Thyroid gland (tissue), 4 donors: ENCODE data around the gene BICDL1. TPM values are rescaled to one million over a fixed set of nuclear protein-coding genes. Genes with fewer than 3 reads are reported as not detected.

Experiments used
- DNase-seq, 2 donors: peaks; one replicate each; pipeline ENCODE4 v3.0.0-alpha.2; 2019
- H3K27ac ChIP-seq, 3 donors: fragments of 200-600 bp; sonication (generic); 1 replicate in 2 of 3; 2 replicates in 1 of 3; pipeline ENCODE4 v1.5.1; 2016 to 2019; ENCODE audit warnings: mild to moderate bottlenecking in 1 of 3, moderate library complexity in 1 of 3
- H3K27me3 ChIP-seq: fragments of 200-600 bp; sonication (generic); one replicate; pipeline ENCODE4 v1.5.1; 2019
- H3K36me3 ChIP-seq, 2 donors: fragments of 200-600 bp; sonication (generic); one replicate each; pipeline ENCODE4 v1.5.1; 2016 to 2019
- H3K4me1 ChIP-seq, 2 donors: fragments of 200-600 bp; sonication (generic); one replicate each; pipeline ENCODE4 v1.5.1; 2017 to 2019
- H3K4me3 ChIP-seq, 3 donors: fragments of 200-600 bp; sonication (generic); replicated peaks in 1 of 3; 1 replicate in 2 of 3; 2 replicates in 1 of 3; pipeline ENCODE4 v1.5.1; 2016; ENCODE audit warnings: mild to moderate bottlenecking in 1 of 3
- H3K9me3 ChIP-seq: fragments of 200-600 bp; sonication (generic); one replicate; pipeline ENCODE4 v1.5.1; 2017
- CTCF ChIP-seq, 6 experiments: fragments of 200-600 bp in 3 of 6; fragments of 450-650 bp in 3 of 6; sonication (generic) in 3 of 6; IDR thresholded peaks; one replicate each; pipeline ENCODE4 v1.5.1; 2016 to 2019; ENCODE audit warnings: antibody characterized with exemption in 6 of 6, mild to moderate bottlenecking in 2 of 6, inconsistent platforms in 1 of 6, moderate library complexity in 1 of 6
- POLR2A ChIP-seq, 2 donors: fragments of 450-650 bp; IDR thresholded peaks; one replicate each; pipeline ENCODE4 v1.6.1; 2017; ENCODE audit warnings: antibody characterized with exemption in 2 of 2, mild to moderate bottlenecking in 2 of 2, moderate library complexity in 1 of 2
- WGBS, 2 donors: methylation state at CpG; one replicate each; pipeline ENCODE4 v1.1.5; 2017; 5-methylcytosine and 5-hydroxymethylcytosine counted together
- intact Hi-C: fragments of 100-400 bp; cut with DNase I; formaldehyde crosslinking; loops from one replicate; pipeline ENCODE4 v1.15.1; 2023
- total RNA-seq, 4 donors: library from RNA; depleted of rRNA; stranded (reverse); fragments of >200 nt; gene quantifications; one replicate each; pipeline ENCODE4 v1.2.3, GENCODE V29; 2016

Gene BICDL1
- total RNA-seq: 10 to 100 TPM; 10.5 to 81.8 (median 48.1) TPM

GRCh38 chr12:119988472-119989360 lies at the start of gene BICDL1:
BICDL1 (plus strand) TSS chr12:119989236; CDS start chr12:119989869, 633 bp downstream.
- no peaks in the 10 kb centered on the region for H3K36me3 ChIP-seq
- no peak for TF ChIP-seq CTCF (IDR thresholded peaks at IDR 0.05)
- TF ChIP-seq POLR2A (IDR thresholded peaks at IDR 0.05): peak in 1 of 2 donors; percentile 75
- peak; percentile 96 to 98 for DNase-seq
- peak within 1 kb of the TSS in 2 of 3 donors; percentile 33 to 50 for H3K4me3 ChIP-seq
- intact Hi-C loops: loop anchor here (5.0 kb wide), 1 partner anchor 99 kb away; no protein-coding TSS in a partner anchor
- H3K4me1 ChIP-seq: peaks cover 13 to 21% of the 10 kb centered on the region in 2 donors
- peak within 1 kb of the TSS in 2 of 3 donors; percentile 64 to 77 for H3K27ac ChIP-seq
- H3K9me3 ChIP-seq: no peaks in the 10 kb centered on the region
- H3K27me3 ChIP-seq: no peaks in the 10 kb centered on the region
- 1% methylated on average over 10 to 17 of the region's 94 CpGs for WGBS, 2 donors

DNA sequence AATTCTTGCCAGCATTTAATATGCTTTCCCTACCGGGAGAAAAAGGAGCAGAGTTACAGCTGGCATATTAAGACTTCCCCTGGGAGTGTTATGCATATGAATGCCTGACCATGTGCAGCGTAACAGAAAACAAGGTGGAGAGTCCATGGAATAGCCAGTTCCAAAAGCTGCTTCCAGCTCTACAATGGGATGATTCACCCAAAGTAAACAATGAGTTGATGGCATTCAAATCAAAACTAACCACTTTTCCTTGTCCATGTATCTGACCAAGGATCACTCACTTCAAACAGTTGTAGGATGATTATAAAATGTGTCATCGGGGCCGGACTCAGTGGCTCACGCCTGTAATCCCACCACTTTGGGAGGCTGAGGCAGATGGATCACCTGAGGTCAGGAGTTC lies 48.1 kb upstream of the BICDL1 start:
- H3K9me3 ChIP-seq: no peaks in the 10 kb centered on the region
- no peaks in the 10 kb centered on the region for H3K4me1 ChIP-seq
- TF ChIP-seq CTCF (IDR thresholded peaks at IDR 0.05) (no peak), POLR2A (IDR thresholded peaks at IDR 0.05) (no peak)
- no peaks in the 10 kb centered on the region for H3K36me3 ChIP-seq
- intact Hi-C loops: no loop called here
- no peak for DNase-seq
- no peak overlapping the region for H3K27ac ChIP-seq
- no peaks in the 10 kb centered on the region for H3K27me3 ChIP-seq
- WGBS, 2 donors: 60 to 67% methylated on average over 5 of the region's 5 CpGs
- no peak overlapping the region for H3K4me3 ChIP-seq

DNA sequence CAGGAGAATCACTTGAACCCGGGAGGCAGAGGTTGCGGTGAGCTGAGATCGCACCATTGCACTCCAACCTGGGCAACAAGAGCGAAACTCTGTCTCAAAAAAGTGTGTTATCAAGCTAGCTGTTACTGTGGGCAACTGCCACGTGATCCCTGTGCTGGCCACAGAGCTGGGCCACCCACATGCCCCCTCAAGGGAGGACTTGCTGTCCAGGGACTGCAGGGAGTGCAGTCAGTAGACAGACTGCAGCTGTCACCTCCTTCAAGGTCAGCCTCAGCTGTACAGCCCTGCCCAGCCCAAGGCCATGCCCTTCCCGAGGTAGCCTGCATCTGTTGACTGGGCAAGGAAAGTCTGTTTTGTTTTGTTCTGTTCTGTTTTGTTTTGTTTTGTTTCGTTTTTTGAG lies 46.6 kb upstream of the BICDL1 start:
- WGBS, 2 donors: 75 to 79% methylated on average over 7 of the region's 7 CpGs
- intact Hi-C loops: no loop called here
- DNase-seq: no peak
- H3K4me1 ChIP-seq: no peaks in the 10 kb centered on the region
- H3K4me3 ChIP-seq: no peak overlapping the region
- no peak for TF ChIP-seq CTCF (IDR thresholded peaks at IDR 0.05)
- TF ChIP-seq POLR2A (IDR thresholded peaks at IDR 0.05): no peak
- H3K36me3 ChIP-seq: no peaks in the 10 kb centered on the region
- H3K27ac ChIP-seq: no peak overlapping the region
- H3K27me3 ChIP-seq: no peaks in the 10 kb centered on the region
- H3K9me3 ChIP-seq: no peaks in the 10 kb centered on the region

GRCh38 chr12:119946213-119946612 lies 42.8 kb upstream of the BICDL1 start:
- Histone ChIP-seq H3K4me3 (no peak overlapping the region), H3K27me3 (no peaks in the 10 kb centered on the region), H3K4me1 (no peaks in the 10 kb centered on the region), H3K27ac (no peak overlapping the region), H3K36me3 (no peaks in the 10 kb centered on the region), H3K9me3 (no peaks in the 10 kb centered on the region)
- no peak for DNase-seq
- TF ChIP-seq POLR2A (IDR thresholded peaks at IDR 0.05): no peak
- no peak for TF ChIP-seq CTCF (IDR thresholded peaks at IDR 0.05)
- WGBS, 2 donors: 86 to 89% methylated on average over 6 of the region's 6 CpGs
- intact Hi-C loops: no loop called here

DNA sequence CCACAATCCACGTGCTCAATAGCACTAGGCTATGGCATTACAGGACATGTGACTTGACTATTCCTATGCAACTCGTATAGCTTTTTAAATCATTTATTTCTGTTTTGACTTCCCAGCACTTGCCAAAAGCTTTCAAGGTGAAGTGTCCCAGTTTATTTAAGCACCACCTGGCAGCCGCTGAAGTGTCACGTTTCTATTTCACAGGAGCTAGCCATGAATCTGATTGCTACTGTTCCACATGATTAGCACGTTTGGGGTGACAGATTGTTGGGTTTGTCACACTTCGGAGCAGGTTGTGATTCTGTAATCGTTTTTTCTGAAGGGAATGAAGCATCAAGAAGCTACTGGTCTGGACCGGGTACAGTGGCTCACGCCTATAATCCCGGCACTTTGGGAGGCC lies 39.9 kb upstream of the BICDL1 start:
- no peak for TF ChIP-seq POLR2A (IDR thresholded peaks at IDR 0.05)
- no peak for TF ChIP-seq CTCF (IDR thresholded peaks at IDR 0.05)
- WGBS, 2 donors: 24 to 30% methylated on average over 10 of the region's 10 CpGs
- Histone ChIP-seq H3K27ac (no peak overlapping the region), H3K9me3 (no peaks in the 10 kb centered on the region), H3K4me3 (no peak overlapping the region), H3K36me3 (no peaks in the 10 kb centered on the region), H3K27me3 (no peaks in the 10 kb centered on the region), H3K4me1 (no peaks in the 10 kb centered on the region)
- DNase-seq: peak; percentile 60 to 63
- intact Hi-C loops: no loop called here
